Measurements from ENCODE around the gene MB. TPM values are rescaled to one million over a fixed set of nuclear protein-coding genes. Genes with fewer than 3 reads are reported as not detected.

MB gene
- total and polyA plus RNA-seq, 9 of the 15 experiments (the other 6 are each of a cell fraction or from before 2014, with no cell fraction given) = not detected

GRCh38 chr22:35629406-35630216, 12.5 kb upstream of the MB start (continued):
- TF ChIP-seq HNRNPH1 (optimal IDR thresholded peaks at IDR 0.05; ENCODE audit: low read depth, low read length) (no peak), KLF6 (CRISPR knock-in tag; IDR thresholded peaks at IDR 0.05; ENCODE audit: borderline replicate concordance) (no peak), CBX5 (IDR thresholded peaks at IDR 0.05; ENCODE audit: borderline replicate concordance, low read depth) (no peak), JUN (IDR thresholded peaks at IDR 0.05; ENCODE audit: borderline replicate concordance, low read depth, low read length) (peak; percentile 86), JUN (CRISPR knock-in tag; IDR thresholded peaks at IDR 0.05; ENCODE audit: borderline replicate concordance) (no peak), SMARCA4 (IDR thresholded peaks at IDR 0.05) (peak; percentile 68; the same call in 1 of the 2 replicates), ZBTB1 (CRISPR knock-in tag; IDR thresholded peaks at IDR 0.05; ENCODE audit: borderline replicate concordance, low read depth) (peak; percentile 68; the same call in 1 of the 2 replicates), CREM (IDR thresholded peaks at IDR 0.05; ENCODE audit: low read depth) (no peak), XRCC3 (IDR thresholded peaks at IDR 0.05) (no peak), JUND (IDR thresholded peaks at IDR 0.05; ENCODE audit: borderline replicate concordance, low read depth, low read length) (peak; percentile 93), JUND (tag; IDR thresholded peaks at IDR 0.05; ENCODE audit: borderline replicate concordance, low read depth, low read length) (peak; percentile 69; the same call in 1 of the 3 replicates), THRA (IDR thresholded peaks at IDR 0.05) (no peak), FOXO4 (CRISPR knock-in tag; IDR thresholded peaks at IDR 0.05) (no peak), SMARCE1 (IDR thresholded peaks at IDR 0.05) (0 out of 2 replicates have a peak, but pooled peaks have one; percentile 42)
- TF ChIP-seq, protein P1, sequence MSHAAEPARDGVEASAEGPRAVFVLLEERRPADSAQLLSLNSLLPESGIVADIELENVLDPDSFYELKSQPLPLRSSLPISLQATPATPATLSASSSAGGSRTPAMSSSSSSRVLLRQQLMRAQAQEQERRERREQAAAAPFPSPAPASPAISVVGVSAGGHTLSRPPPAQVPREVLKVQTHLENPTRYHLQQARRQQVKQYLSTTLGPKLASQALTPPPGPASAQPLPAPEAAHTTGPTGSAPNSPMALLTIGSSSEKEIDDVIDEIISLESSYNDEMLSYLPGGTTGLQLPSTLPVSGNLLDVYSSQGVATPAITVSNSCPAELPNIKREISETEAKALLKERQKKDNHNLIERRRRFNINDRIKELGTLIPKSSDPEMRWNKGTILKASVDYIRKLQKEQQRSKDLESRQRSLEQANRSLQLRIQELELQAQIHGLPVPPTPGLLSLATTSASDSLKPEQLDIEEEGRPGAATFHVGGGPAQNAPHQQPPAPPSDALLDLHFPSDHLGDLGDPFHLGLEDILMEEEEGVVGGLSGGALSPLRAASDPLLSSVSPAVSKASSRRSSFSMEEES (CRISPR knock-in tag; IDR thresholded peaks at IDR 0.05) = no peak
- TF ChIP-seq, protein P2, sequence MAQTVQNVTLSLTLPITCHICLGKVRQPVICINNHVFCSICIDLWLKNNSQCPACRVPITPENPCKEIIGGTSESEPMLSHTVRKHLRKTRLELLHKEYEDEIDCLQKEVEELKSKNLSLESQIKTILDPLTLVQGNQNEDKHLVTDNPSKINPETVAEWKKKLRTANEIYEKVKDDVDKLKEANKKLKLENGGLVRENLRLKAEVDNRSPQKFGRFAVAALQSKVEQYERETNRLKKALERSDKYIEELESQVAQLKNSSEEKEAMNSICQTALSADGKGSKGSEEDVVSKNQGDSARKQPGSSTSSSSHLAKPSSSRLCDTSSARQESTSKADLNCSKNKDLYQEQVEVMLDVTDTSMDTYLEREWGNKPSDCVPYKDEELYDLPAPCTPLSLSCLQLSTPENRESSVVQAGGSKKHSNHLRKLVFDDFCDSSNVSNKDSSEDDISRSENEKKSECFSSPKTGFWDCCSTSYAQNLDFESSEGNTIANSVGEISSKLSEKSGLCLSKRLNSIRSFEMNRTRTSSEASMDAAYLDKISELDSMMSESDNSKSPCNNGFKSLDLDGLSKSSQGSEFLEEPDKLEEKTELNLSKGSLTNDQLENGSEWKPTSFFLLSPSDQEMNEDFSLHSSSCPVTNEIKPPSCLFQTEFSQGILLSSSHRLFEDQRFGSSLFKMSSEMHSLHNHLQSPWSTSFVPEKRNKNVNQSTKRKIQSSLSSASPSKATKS (CRISPR knock-in tag; IDR thresholded peaks at IDR 0.05) = no peak
- TF ChIP-seq, protein P3, sequence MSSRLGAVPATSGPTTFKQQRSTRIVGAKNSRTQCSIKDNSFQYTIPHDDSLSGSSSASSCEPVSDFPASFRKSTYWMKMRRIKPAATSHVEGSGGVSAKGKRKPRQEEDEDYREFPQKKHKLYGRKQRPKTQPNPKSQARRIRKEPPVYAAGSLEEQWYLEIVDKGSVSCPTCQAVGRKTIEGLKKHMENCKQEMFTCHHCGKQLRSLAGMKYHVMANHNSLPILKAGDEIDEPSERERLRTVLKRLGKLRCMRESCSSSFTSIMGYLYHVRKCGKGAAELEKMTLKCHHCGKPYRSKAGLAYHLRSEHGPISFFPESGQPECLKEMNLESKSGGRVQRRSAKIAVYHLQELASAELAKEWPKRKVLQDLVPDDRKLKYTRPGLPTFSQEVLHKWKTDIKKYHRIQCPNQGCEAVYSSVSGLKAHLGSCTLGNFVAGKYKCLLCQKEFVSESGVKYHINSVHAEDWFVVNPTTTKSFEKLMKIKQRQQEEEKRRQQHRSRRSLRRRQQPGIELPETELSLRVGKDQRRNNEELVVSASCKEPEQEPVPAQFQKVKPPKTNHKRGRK (tag; IDR thresholded peaks at IDR 0.05) = no peak
